GM12875 (cell line): ENCODE results near the gene LETMD1.

ENCODE experiments used
- H3K4me3 ChIP-seq: one replicate; pipeline ENCODE4 v1.5.1; 2011; ENCODE audit warnings: low read depth, low read length, control low read depth
- TF ChIP-seq, protein P1 (sequence below): IDR thresholded peaks from 2 replicates; pipeline ENCODE4 v1.5.1; 2011; ENCODE audit warnings: low read depth, mild to moderate bottlenecking, control low read depth, inconsistent platforms, low read length, moderate library complexity, borderline replicate concordance; ENCODE audit not compliant: insufficient read depth

Gene LETMD1

DNA sequence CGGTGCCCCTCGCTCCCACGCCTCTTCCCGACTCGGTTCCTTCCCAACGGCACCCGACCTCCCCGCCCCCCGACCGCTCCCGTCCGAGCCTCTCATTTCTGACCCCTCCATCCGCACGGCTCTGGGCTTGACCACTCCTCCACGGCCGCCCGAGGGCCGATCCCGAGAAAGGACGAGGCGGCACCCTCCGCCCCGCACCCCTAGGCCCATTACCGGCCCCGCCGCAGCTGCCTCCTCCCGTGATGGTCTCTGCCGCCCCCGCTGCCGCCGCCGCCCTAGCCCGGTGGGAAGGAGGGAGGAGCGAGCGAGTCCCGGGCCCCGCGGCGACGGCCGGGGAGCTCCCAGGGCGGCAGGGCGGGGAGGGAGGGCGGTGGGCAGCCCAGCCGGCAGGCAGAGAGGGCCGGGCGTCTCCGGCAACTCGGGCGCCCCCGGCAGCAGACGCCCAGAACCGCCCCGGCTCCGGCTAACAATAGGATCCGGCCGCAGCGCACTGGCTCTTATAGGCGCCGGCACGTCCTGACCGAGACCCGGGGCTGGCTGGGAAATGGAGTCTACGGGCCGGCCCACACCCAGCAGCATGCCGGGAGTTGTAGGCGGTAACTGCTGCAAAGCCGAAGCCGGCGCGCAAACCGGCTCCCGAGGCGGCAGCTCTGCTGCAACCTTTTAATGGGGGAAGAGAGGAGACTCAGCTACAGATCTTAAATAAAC, 35.2 kb downstream of the LETMD1 start, which contains the start of gene CSRNP2:
TSS of gene CSRNP2 (minus strand) at position 471 of the 708 bp plus-strand sequence. CDS start 7,035 bp downstream, outside the sequence.
- peak within 1 kb of the TSS; percentile 71 for H3K4me3 ChIP-seq
- TF ChIP-seq, protein P1, sequence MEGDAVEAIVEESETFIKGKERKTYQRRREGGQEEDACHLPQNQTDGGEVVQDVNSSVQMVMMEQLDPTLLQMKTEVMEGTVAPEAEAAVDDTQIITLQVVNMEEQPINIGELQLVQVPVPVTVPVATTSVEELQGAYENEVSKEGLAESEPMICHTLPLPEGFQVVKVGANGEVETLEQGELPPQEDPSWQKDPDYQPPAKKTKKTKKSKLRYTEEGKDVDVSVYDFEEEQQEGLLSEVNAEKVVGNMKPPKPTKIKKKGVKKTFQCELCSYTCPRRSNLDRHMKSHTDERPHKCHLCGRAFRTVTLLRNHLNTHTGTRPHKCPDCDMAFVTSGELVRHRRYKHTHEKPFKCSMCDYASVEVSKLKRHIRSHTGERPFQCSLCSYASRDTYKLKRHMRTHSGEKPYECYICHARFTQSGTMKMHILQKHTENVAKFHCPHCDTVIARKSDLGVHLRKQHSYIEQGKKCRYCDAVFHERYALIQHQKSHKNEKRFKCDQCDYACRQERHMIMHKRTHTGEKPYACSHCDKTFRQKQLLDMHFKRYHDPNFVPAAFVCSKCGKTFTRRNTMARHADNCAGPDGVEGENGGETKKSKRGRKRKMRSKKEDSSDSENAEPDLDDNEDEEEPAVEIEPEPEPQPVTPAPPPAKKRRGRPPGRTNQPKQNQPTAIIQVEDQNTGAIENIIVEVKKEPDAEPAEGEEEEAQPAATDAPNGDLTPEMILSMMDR: no peak

DNA sequence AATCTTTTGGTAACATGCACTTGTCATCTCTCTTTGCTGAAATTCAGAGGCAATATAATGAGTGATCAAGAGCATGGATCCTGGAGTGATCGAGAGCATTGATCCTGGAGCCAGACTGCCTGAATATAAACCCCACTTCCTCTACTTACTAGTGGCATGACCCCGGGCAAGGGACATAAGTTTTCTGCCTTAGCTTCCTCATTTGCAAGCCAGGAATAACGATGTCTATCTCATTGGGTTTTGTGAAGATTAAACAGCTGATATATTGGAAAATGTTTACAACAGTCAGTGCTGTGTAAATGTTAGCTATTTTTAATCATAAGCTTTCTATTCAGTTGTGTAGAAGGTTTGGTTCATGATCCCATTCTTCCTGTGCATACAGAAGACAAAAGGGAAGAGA, 37.6 kb downstream of the LETMD1 start:
- TF ChIP-seq, protein P1: no peak
- no peak overlapping the region for H3K4me3 ChIP-seq

DNA sequence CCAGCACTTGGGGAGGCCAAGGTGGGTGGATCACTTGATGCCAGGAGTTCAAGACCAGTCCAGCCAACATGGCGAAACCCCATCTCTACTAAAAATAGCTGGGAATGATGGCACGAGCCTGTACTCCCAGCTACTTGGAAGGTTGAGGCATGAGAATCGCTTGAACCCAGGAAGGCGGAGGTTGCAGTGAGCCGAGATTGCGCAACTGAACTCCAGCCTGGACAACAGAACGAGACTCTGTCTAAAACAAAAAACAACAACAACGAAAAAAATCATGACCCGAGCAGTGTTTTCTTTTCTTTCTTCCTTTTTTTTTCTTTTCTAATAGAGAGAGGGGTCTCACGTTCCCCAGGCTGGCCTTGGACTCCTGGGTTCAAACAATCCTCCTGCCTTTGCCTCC, 38.8 kb downstream of the LETMD1 start:
- TF ChIP-seq, protein P1: no peak
- no peak overlapping the region for H3K4me3 ChIP-seq

GRCh38 chr12:51087818-51088217, 39.7 kb downstream of the LETMD1 start:
- no peak overlapping the region for H3K4me3 ChIP-seq
- TF ChIP-seq, protein P1: no peak

- H3K4me3 ChIP-seq: no peak overlapping the region
- TF ChIP-seq, protein P1: no peak
Measured at GRCh38 chr12:51090705-51091229, 42.6 kb downstream of the LETMD1 start.

GRCh38 chr12:51098611-51099010, 50.5 kb downstream of the LETMD1 start:
- TF ChIP-seq, protein P1: no peak
- no peak overlapping the region for H3K4me3 ChIP-seq

- TF ChIP-seq, protein P1: no peak
- H3K4me3 ChIP-seq: no peak overlapping the region
Measured at GRCh38 chr12:51103977-51104376, 55.9 kb downstream of the LETMD1 start.
